Nephron (organoid): Measurements from ENCODE around the gene ACADSB.

Experiments used
- H3K27ac Mint-ChIP-seq, 3 experiments: 2 replicates each; pipeline ENCODE4 v1.8.0; 2020; ENCODE audit warnings: mixed read lengths in 3 of 3, mild to moderate bottlenecking in 2 of 3, moderate library complexity in 1 of 3
- H3K27me3 Mint-ChIP-seq: 2 replicates; pipeline ENCODE4 v1.8.0; 2021; ENCODE audit warnings: low read depth, mild to moderate bottlenecking, moderate library complexity, mixed read lengths
- H3K36me3 Mint-ChIP-seq: 2 replicates; pipeline ENCODE4 v1.8.0; 2020; ENCODE audit warnings: low read depth, mixed read lengths
- H3K4me1 Mint-ChIP-seq: 2 replicates; pipeline ENCODE4 v1.8.0; 2020; ENCODE audit warnings: mixed read lengths
- H3K4me3 Mint-ChIP-seq, 3 experiments: 2 replicates each; pipeline ENCODE4 v1.8.0; 2020; ENCODE audit warnings: mild to moderate bottlenecking in 3 of 3, mixed read lengths in 3 of 3, moderate library complexity in 2 of 3
- H3K9me3 Mint-ChIP-seq: 2 replicates; pipeline ENCODE4 v1.8.0; 2020; ENCODE audit warnings: mixed read lengths
- CTCF ChIP-seq, 3 experiments: fragments of 200-600 bp; sonication (generic); IDR thresholded peaks; one replicate each; pipeline ENCODE4 v1.5.0; 2021; ENCODE audit warnings: antibody characterized with exemption in 3 of 3; ENCODE audit not compliant: unreplicated experiment in 3 of 3

Gene ACADSB

GRCh38 chr10:123096452-123096851 is 87.6 kb downstream of the ACADSB start:
- no peak for TF ChIP-seq CTCF (IDR thresholded peaks at IDR 0.05; ENCODE audit: unreplicated experiment in 3 of 3)
- Mint-ChIP-seq H3K36me3 (no peaks in the 10 kb centered on the region), H3K9me3 (no peaks in the 10 kb centered on the region), H3K27ac (no peak overlapping the region), H3K4me3 (no peak overlapping the region), H3K4me1 (no peaks in the 10 kb centered on the region), H3K27me3 (peaks cover 50% of the 10 kb centered on the region)

GRCh38 chr10:123097039-123097438 is 88.2 kb downstream of the ACADSB start:
- no peak overlapping the region for H3K27ac Mint-ChIP-seq
- no peak for TF ChIP-seq CTCF (IDR thresholded peaks at IDR 0.05; ENCODE audit: unreplicated experiment in 3 of 3)
- H3K4me3 Mint-ChIP-seq: no peak overlapping the region
- peaks cover 51% of the 10 kb centered on the region for H3K27me3 Mint-ChIP-seq
- no peaks in the 10 kb centered on the region for H3K4me1 Mint-ChIP-seq
- H3K9me3 Mint-ChIP-seq: no peaks in the 10 kb centered on the region
- no peaks in the 10 kb centered on the region for H3K36me3 Mint-ChIP-seq

- Mint-ChIP-seq H3K36me3 (no peaks in the 10 kb centered on the region), H3K27ac (no peak overlapping the region), H3K4me1 (no peaks in the 10 kb centered on the region), H3K9me3 (no peaks in the 10 kb centered on the region), H3K27me3 (peaks cover 56% of the 10 kb centered on the region), H3K4me3 (no peak overlapping the region)
- TF ChIP-seq CTCF (IDR thresholded peaks at IDR 0.05; ENCODE audit: unreplicated experiment in 3 of 3): no peak
Measured at GRCh38 chr10:123100030-123100762, 91.4 kb downstream of the ACADSB start.

GRCh38 chr10:123101872-123102271 is 93.1 kb downstream of the ACADSB start:
- Mint-ChIP-seq H3K9me3 (no peaks in the 10 kb centered on the region), H3K27ac (no peak overlapping the region), H3K27me3 (peaks cover 65% of the 10 kb centered on the region), H3K4me1 (no peaks in the 10 kb centered on the region), H3K36me3 (no peaks in the 10 kb centered on the region), H3K4me3 (no peak overlapping the region)
- TF ChIP-seq CTCF (IDR thresholded peaks at IDR 0.05; ENCODE audit: unreplicated experiment in 3 of 3): no peak

DNA sequence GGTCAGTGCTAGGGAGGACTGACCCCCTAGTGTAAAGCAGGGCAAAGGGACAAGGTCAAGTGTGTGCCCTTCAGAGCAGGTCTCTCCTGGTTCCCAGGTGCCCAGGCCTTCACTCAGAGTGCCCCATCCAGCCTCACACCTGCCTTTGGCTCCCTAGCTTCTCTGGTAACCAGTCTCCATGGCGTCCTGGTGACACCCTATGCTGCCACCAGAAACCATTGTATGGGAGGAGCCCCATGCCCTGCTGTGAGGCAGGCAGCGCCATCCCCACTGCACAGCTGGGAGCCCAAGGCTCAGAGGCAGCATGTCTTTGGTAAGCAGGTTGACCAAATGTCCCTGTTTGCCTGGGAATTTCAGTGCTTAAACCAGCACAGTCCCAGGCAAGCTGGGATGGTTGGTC is 93.9 kb downstream of the ACADSB start:
- Mint-ChIP-seq H3K27ac (no peak overlapping the region), H3K4me1 (no peaks in the 10 kb centered on the region), H3K9me3 (no peaks in the 10 kb centered on the region), H3K36me3 (no peaks in the 10 kb centered on the region), H3K4me3 (no peak overlapping the region), H3K27me3 (peaks cover 62% of the 10 kb centered on the region)
- TF ChIP-seq CTCF (IDR thresholded peaks at IDR 0.05; ENCODE audit: unreplicated experiment in 3 of 3): no peak

- Mint-ChIP-seq H3K4me3 (no peak overlapping the region), H3K27ac (no peak overlapping the region)
- no peak for TF ChIP-seq CTCF (IDR thresholded peaks at IDR 0.05; ENCODE audit: unreplicated experiment in 3 of 3)
Measured at GRCh38 chr10:123103944-123104343, 95.1 kb downstream of the ACADSB start.

More at GRCh38 chr10:123103944-123104343, 95.1 kb downstream of the ACADSB start:
- Mint-ChIP-seq H3K27me3 (peaks cover 49% of the 10 kb centered on the region), H3K4me1 (no peaks in the 10 kb centered on the region), H3K36me3 (no peaks in the 10 kb centered on the region), H3K9me3 (no peaks in the 10 kb centered on the region)
